GM12875 (cell line): ENCODE results near the gene CPNE7.

ENCODE experiments used
- H3K4me3 ChIP-seq: one replicate; pipeline ENCODE4 v1.5.1; 2011; ENCODE audit warnings: low read depth, low read length, control low read depth
- TF ChIP-seq, protein P1 (sequence below): IDR thresholded peaks from 2 replicates; pipeline ENCODE4 v1.5.1; 2011; ENCODE audit warnings: low read depth, mild to moderate bottlenecking, control low read depth, inconsistent platforms, low read length, moderate library complexity, borderline replicate concordance; ENCODE audit not compliant: insufficient read depth

CPNE7 gene

GRCh38 chr16:89636663-89637062 is 61.1 kb downstream of the CPNE7 start:
- no peak overlapping the region for H3K4me3 ChIP-seq
- TF ChIP-seq, protein P1, sequence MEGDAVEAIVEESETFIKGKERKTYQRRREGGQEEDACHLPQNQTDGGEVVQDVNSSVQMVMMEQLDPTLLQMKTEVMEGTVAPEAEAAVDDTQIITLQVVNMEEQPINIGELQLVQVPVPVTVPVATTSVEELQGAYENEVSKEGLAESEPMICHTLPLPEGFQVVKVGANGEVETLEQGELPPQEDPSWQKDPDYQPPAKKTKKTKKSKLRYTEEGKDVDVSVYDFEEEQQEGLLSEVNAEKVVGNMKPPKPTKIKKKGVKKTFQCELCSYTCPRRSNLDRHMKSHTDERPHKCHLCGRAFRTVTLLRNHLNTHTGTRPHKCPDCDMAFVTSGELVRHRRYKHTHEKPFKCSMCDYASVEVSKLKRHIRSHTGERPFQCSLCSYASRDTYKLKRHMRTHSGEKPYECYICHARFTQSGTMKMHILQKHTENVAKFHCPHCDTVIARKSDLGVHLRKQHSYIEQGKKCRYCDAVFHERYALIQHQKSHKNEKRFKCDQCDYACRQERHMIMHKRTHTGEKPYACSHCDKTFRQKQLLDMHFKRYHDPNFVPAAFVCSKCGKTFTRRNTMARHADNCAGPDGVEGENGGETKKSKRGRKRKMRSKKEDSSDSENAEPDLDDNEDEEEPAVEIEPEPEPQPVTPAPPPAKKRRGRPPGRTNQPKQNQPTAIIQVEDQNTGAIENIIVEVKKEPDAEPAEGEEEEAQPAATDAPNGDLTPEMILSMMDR: no peak

DNA sequence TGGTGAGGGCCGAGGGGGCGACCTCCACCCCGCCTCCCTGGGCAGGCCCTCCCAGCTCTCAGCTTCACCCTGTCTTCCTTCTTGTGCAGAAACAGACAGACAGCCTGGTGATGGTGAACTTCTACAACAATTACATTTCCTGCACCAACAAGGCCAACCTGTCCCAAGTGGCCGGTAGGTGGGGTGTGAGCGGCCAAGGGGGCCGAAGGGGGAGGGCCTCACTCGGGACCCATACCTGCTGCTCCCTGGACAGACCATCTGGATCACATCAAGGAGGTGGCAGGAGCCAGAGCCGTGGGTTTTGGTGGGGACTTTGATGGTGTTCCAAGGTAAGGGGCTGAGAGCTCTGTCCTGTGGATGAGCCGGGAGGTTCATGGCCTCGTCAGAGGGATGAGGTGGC is 61.8 kb downstream of the CPNE7 start:
- TF ChIP-seq, protein P1: no peak
- no peak overlapping the region for H3K4me3 ChIP-seq

GRCh38 chr16:89638455-89638854 is 62.9 kb downstream of the CPNE7 start:
- TF ChIP-seq, protein P1: no peak
- H3K4me3 ChIP-seq: no peak overlapping the region

GRCh38 chr16:89639385-89639784 is 63.8 kb downstream of the CPNE7 start:
- TF ChIP-seq, protein P1: no peak
- no peak overlapping the region for H3K4me3 ChIP-seq

GRCh38 chr16:89641458-89642119 is 66.0 kb downstream of the CPNE7 start:
- H3K4me3 ChIP-seq: no peak overlapping the region
- TF ChIP-seq, protein P1: no peak

GRCh38 chr16:89642574-89642973 is 67.0 kb downstream of the CPNE7 start:
- TF ChIP-seq, protein P1: no peak

DNA sequence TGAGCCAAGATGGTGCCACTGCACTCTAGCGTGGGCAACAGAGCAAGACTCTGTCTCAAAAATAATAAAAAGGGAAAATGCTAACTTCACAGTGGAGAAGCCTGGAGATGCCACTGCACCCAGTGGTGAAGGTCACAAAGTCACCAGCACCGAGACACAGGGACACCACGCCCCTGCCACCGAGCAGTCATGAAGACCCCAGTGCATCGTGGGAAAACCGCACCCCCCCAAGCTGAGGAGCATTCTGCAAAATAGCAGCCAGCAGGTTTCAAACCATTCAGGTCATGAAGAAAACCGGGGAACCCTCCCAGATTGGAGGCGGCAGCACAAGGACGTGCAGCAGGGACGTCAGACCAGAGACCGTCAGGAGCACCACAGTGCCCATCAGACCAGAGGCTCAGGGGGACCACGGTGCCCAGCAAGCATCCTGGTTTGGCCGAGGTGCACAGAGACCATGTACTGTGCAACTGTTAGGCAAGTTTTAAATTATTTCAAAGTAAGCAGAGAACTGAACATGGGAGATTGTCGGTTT is 68.3 kb downstream of the CPNE7 start:
- no peak overlapping the region for H3K4me3 ChIP-seq
- TF ChIP-seq, protein P1: no peak

More at GRCh38 chr16:89642574-89642973, 67.0 kb downstream of the CPNE7 start:
- no peak overlapping the region for H3K4me3 ChIP-seq
